ACC112 (cell line): ENCODE results near the gene TKFC.
A peak's percentile ranks its signal among the peaks of the same experiment; 100 is the strongest.

ENCODE experiments used
- H2AFZ ChIP-seq: fragments of 200-600 bp; sonication (generic); one replicate; pipeline ENCODE4 v1.6.0; 2017; ENCODE audit warnings: antibody characterized with exemption, low read length; ENCODE audit not compliant: unreplicated experiment
- H3K27ac ChIP-seq: fragments of 200-600 bp; sonication (generic); 2 replicates; pipeline ENCODE4 v1.5.1; 2014; ENCODE audit warnings: low read depth, mild to moderate bottlenecking, antibody characterized with exemption, low read length, moderate library complexity
- H3K27me3 ChIP-seq: fragments of 200-600 bp; sonication (generic); 2 replicates; pipeline ENCODE4 v1.6.1; 2014; ENCODE audit warnings: mild to moderate bottlenecking, antibody characterized with exemption, low read length, moderate library complexity, mixed read lengths; ENCODE audit not compliant: insufficient read depth
- H3K36me3 ChIP-seq: fragments of 200-600 bp; sonication (generic); 2 replicates; pipeline ENCODE4 v1.6.1; 2016; ENCODE audit warnings: mild to moderate bottlenecking, antibody characterized with exemption, low read length, moderate library complexity, mixed read lengths; ENCODE audit not compliant: insufficient read depth
- H3K4me1 ChIP-seq: fragments of 200-600 bp; sonication (generic); one replicate; pipeline ENCODE4 v1.6.1; 2016; ENCODE audit warnings: low read length, mixed read lengths; ENCODE audit not compliant: insufficient read depth, unreplicated experiment, control insufficient read depth
- H3K4me3 ChIP-seq: fragments of 200-600 bp; sonication (generic); 2 replicates; pipeline ENCODE4 v1.5.1; 2014; ENCODE audit warnings: mild to moderate bottlenecking, low read depth, low read length
- H3K79me2 ChIP-seq: fragments of 200-600 bp; sonication (generic); one replicate; pipeline ENCODE4 v1.6.0; 2016; ENCODE audit warnings: low read length; ENCODE audit not compliant: control insufficient read depth, unreplicated experiment, insufficient read depth

The TKFC gene

DNA sequence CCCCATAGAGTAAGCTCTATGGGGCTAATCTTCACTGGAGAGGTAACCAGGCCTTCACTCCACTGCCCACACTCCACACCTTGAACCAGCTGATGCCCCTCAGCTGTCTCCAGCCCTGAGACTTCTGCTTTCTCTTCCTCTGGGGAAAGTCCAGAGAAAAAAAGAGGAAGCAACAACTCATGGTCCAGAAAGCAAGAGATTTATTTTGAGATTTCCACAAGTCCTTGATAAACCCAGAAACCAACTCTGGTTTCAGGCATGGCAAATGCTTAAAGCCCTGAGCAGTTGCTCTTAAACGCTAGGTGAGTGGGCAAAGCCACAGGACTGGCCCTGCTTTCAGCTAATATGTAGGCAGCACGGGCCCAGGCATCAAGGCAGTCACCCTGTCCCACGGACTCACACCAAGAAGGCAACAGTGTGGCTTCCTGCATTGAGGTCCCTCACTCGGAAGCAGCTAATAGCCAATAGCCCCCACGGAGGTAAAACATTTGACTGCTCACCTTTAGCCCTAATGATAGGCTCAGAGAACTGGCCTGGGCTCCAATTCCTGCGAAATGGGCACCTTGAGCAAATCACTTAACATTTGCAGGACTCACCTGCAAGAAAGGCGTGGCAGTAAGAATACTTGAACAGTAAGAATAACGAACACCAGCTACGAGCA lies 24.3 kb downstream of the TKFC start:
- H3K4me1 ChIP-seq, result peaks cover 7% of the 10 kb centered on the region
- no peak overlapping the region for H3K27ac ChIP-seq
- no peak overlapping the region for H3K4me3 ChIP-seq
- H2AFZ ChIP-seq, result no peak overlapping the region
- peaks cover 8% of the 10 kb centered on the region for H3K79me2 ChIP-seq
- no peaks in the 10 kb centered on the region for H3K27me3 ChIP-seq
- no peaks in the 10 kb centered on the region for H3K36me3 ChIP-seq

GRCh38 chr11:61357894-61358239 lies 24.8 kb downstream of the TKFC start:
- H3K27ac ChIP-seq, result no peak overlapping the region
- no peak overlapping the region for H3K4me3 ChIP-seq
- H3K79me2 ChIP-seq, result peaks cover 13% of the 10 kb centered on the region
- no peaks in the 10 kb centered on the region for H3K36me3 ChIP-seq
- H2AFZ ChIP-seq, result no peak overlapping the region
- no peaks in the 10 kb centered on the region for H3K27me3 ChIP-seq
- H3K4me1 ChIP-seq, result peaks cover 7% of the 10 kb centered on the region

GRCh38 chr11:61358566-61358965 lies 25.5 kb downstream of the TKFC start:
- Histone ChIP-seq H3K4me3 (no peak overlapping the region), H2AFZ (no peak overlapping the region), H3K79me2 (peaks cover 20% of the 10 kb centered on the region), H3K4me1 (peaks cover 7% of the 10 kb centered on the region), H3K27me3 (no peaks in the 10 kb centered on the region), H3K36me3 (no peaks in the 10 kb centered on the region), H3K27ac (no peak overlapping the region)

GRCh38 chr11:61359516-61359915 lies 26.5 kb downstream of the TKFC start:
- Histone ChIP-seq H3K79me2 (peaks cover 30% of the 10 kb centered on the region), H3K4me3 (no peak overlapping the region), H2AFZ (no peak overlapping the region), H3K4me1 (peaks cover 7% of the 10 kb centered on the region), H3K36me3 (peaks cover 5% of the 10 kb centered on the region; the same call in 1 of the 2 replicates), H3K27me3 (no peaks in the 10 kb centered on the region), H3K27ac (no peak overlapping the region)

- H3K36me3 ChIP-seq, result peaks cover 6% of the 10 kb centered on the region
- peak overlapping the region; percentile 35 for H2AFZ ChIP-seq
- no peaks in the 10 kb centered on the region for H3K27me3 ChIP-seq
- peaks cover 31% of the 10 kb centered on the region for H3K79me2 ChIP-seq
- H3K27ac ChIP-seq, result peak overlapping the region; percentile 93
- peaks cover 14% of the 10 kb centered on the region for H3K4me1 ChIP-seq
- H3K4me3 ChIP-seq, result peak overlapping the region; percentile 91
Observed at GRCh38 chr11:61361237-61361740, 28.3 kb downstream of the TKFC start.

GRCh38 chr11:61361741-61362541 lies 28.9 kb downstream of the TKFC start, which contains the start of the genes CYB561A3 and TMEM138:
Gene CYB561A3 (minus strand): TSS chr11:61361882. CDS start chr11:61356713, 5,169 bp downstream.
Gene TMEM138 (plus strand): TSS chr11:61362374. CDS start chr11:61364391, 2,017 bp downstream.
- H3K36me3 ChIP-seq, result peaks cover 9% of the 10 kb centered on the region
- no peaks in the 10 kb centered on the region for H3K27me3 ChIP-seq
- H2AFZ ChIP-seq, result peak within 1 kb of the TSS; percentile 80
- peak within 1 kb of the TSS; percentile 93 for H3K27ac ChIP-seq
- H3K4me3 ChIP-seq, result peak within 1 kb of the TSS; percentile 91
- H3K4me1 ChIP-seq, result peaks cover 19% of the 10 kb centered on the region
- H3K79me2 ChIP-seq, result peaks cover 31% of the 10 kb centered on the region

DNA sequence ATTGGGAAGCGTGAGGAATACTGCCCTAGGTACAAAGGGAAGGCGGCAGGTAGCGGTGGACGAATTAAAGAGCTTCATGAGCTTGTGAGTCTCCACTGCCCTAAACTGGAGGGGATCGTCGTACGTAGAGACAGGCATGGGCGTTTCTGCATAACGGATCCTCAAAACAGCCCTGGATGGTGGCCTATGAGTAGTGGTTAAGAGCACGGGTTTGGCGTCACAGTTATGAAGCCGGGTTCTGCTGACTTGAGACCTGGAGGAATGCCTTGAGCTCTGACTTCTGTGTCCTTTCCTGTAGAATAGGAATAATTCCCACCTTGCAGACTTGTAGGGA lies 29.5 kb downstream of the TKFC start:
- Histone ChIP-seq H3K27me3 (no peaks in the 10 kb centered on the region), H3K4me3 (peak overlapping the region; percentile 91), H3K79me2 (peaks cover 31% of the 10 kb centered on the region), H2AFZ (peak overlapping the region; percentile 64), H3K27ac (peak overlapping the region; percentile 93), H3K36me3 (peaks cover 10% of the 10 kb centered on the region), H3K4me1 (peaks cover 19% of the 10 kb centered on the region)

GRCh38 chr11:61364012-61364675 lies 31.1 kb downstream of the TKFC start:
- Histone ChIP-seq H3K4me1 (peaks cover 27% of the 10 kb centered on the region), H3K79me2 (peaks cover 31% of the 10 kb centered on the region), H3K4me3 (peak overlapping the region; percentile 91), H3K36me3 (peaks cover 22% of the 10 kb centered on the region), H2AFZ (no peak overlapping the region), H3K27ac (no peak overlapping the region), H3K27me3 (no peaks in the 10 kb centered on the region)

GRCh38 chr11:61367406-61367805 lies 34.4 kb downstream of the TKFC start:
- Histone ChIP-seq H3K36me3 (peaks cover 34% of the 10 kb centered on the region), H3K4me1 (peaks cover 33% of the 10 kb centered on the region), H3K27ac (peak overlapping the region; percentile 94; the same call in 1 of the 2 replicates)

GRCh38 chr11:61368646-61369045 lies 35.6 kb downstream of the TKFC start:
- Histone ChIP-seq H3K79me2 (peaks cover 10% of the 10 kb centered on the region), H2AFZ (no peak overlapping the region), H3K36me3 (peaks cover 42% of the 10 kb centered on the region), H3K27ac (peak overlapping the region; percentile 94), H3K27me3 (no peaks in the 10 kb centered on the region), H3K4me3 (no peak overlapping the region), H3K4me1 (peaks cover 33% of the 10 kb centered on the region)

More at GRCh38 chr11:61367406-61367805, 34.4 kb downstream of the TKFC start:
- no peak overlapping the region for H3K4me3 ChIP-seq
- H3K27me3 ChIP-seq, result no peaks in the 10 kb centered on the region
- H2AFZ ChIP-seq, result no peak overlapping the region
- H3K79me2 ChIP-seq, result peaks cover 22% of the 10 kb centered on the region
